Type B pancreatic cell (in vitro differentiated cells): ENCODE results near the gene IRGC. TPM values are rescaled to one million over a fixed set of nuclear protein-coding genes. Genes with fewer than 3 reads are reported as not detected.

Experiments
- DNase-seq: peaks from one replicate; pipeline ENCODE4 v3.0.0; 2021; ENCODE audit warnings: mixed read lengths; ENCODE audit not compliant: unreplicated experiment; ENCODE audit errors: extremely low spot score
- H3K27ac Mint-ChIP-seq: 2 replicates; pipeline ENCODE4 v1.8.0; 2021; ENCODE audit warnings: mild to moderate bottlenecking, mixed read lengths
- H3K27me3 Mint-ChIP-seq: 2 replicates; pipeline ENCODE4 v1.8.0; 2021; ENCODE audit warnings: mixed read lengths
- H3K36me3 Mint-ChIP-seq: 2 replicates; pipeline ENCODE4 v1.8.0; 2021; ENCODE audit warnings: mixed read lengths
- H3K4me1 Mint-ChIP-seq: one replicate; pipeline ENCODE4 v1.8.0; 2021; ENCODE audit warnings: mixed read lengths; ENCODE audit not compliant: unreplicated experiment
- H3K4me3 Mint-ChIP-seq: 2 replicates; pipeline ENCODE4 v1.8.0; 2021; ENCODE audit warnings: mild to moderate bottlenecking, mixed read lengths
- H3K9me3 Mint-ChIP-seq: 2 replicates; pipeline ENCODE4 v1.8.0; 2021; ENCODE audit warnings: mixed read lengths
- total RNA-seq: library from RNA; stranded (reverse); gene quantifications from 2 replicates; pipeline ENCODE4 v1.2.1, GENCODE V29; 2021; ENCODE audit warnings: low replicate concordance
- TF ChIP-seq, protein P1 (sequence below): fragments of 200-600 bp; sonication (generic); conservative IDR thresholded peaks from 2 replicates; pipeline ENCODE4 v1.5.0; 2021; ENCODE audit warnings: antibody characterized with exemption, mild to moderate bottlenecking

The IRGC gene
- total RNA-seq, 1 donor from 2014 or later: not detected

GRCh38 chr19:43692385-43692784 lies 23.5 kb upstream of the IRGC start:
- Mint-ChIP-seq H3K4me1 (peaks cover under 1% of the 10 kb centered on the region), H3K27me3 (peaks cover 26% of the 10 kb centered on the region), H3K27ac (no peak overlapping the region), H3K36me3 (no peaks in the 10 kb centered on the region), H3K9me3 (no peaks in the 10 kb centered on the region), H3K4me3 (no peak overlapping the region)
- TF ChIP-seq, protein P1, sequence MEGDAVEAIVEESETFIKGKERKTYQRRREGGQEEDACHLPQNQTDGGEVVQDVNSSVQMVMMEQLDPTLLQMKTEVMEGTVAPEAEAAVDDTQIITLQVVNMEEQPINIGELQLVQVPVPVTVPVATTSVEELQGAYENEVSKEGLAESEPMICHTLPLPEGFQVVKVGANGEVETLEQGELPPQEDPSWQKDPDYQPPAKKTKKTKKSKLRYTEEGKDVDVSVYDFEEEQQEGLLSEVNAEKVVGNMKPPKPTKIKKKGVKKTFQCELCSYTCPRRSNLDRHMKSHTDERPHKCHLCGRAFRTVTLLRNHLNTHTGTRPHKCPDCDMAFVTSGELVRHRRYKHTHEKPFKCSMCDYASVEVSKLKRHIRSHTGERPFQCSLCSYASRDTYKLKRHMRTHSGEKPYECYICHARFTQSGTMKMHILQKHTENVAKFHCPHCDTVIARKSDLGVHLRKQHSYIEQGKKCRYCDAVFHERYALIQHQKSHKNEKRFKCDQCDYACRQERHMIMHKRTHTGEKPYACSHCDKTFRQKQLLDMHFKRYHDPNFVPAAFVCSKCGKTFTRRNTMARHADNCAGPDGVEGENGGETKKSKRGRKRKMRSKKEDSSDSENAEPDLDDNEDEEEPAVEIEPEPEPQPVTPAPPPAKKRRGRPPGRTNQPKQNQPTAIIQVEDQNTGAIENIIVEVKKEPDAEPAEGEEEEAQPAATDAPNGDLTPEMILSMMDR: no peak
- DNase-seq: no peak

DNA sequence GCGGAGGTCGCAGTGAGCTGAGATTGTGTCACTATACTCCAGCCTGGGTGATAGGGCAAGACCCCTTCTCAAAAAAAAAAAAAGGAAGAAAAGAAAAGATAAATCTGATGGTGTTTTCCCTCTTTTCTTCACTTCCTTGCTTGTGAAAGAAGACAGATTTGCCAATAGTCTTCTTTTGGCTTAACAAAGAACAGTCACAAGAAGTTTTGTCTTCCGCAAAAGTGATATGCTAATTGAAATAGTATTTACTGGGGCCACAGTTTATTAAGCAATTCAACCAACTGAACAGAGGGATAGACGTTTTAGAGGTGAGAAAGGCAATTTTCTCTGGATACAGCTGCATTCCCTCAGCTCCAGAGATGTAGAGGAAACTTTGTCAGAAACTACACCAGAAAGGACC lies 23.0 kb upstream of the IRGC start:
- Mint-ChIP-seq H3K4me1 (no peaks in the 10 kb centered on the region), H3K27me3 (peaks cover 31% of the 10 kb centered on the region), H3K4me3 (no peak overlapping the region), H3K27ac (no peak overlapping the region), H3K36me3 (no peaks in the 10 kb centered on the region), H3K9me3 (no peaks in the 10 kb centered on the region)
- TF ChIP-seq, protein P1: no peak
- DNase-seq: no peak

DNA sequence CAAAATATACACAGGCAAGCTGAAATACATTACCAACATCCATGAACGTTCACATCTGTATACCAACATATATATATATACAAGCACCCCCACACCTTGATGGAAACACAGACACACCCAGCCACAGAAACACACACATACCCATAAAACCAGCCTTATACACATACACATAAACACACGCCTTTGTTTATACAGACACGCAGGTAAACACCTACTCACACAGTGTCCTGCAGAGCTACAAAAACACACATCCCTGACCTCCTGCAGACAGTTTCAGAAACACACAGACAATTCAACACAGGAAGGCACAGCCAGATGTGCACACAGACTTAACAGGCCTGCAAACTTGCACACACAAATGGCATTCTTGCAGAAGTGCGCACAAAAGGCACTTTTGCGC lies 21.3 kb upstream of the IRGC start:
- no peaks in the 10 kb centered on the region for H3K9me3 Mint-ChIP-seq
- DNase-seq: no peak
- H3K4me1 Mint-ChIP-seq: no peaks in the 10 kb centered on the region
- H3K27me3 Mint-ChIP-seq: peaks cover 38% of the 10 kb centered on the region
- H3K4me3 Mint-ChIP-seq: no peak overlapping the region
- H3K36me3 Mint-ChIP-seq: no peaks in the 10 kb centered on the region
- no peak overlapping the region for H3K27ac Mint-ChIP-seq
- TF ChIP-seq, protein P1: no peak

DNA sequence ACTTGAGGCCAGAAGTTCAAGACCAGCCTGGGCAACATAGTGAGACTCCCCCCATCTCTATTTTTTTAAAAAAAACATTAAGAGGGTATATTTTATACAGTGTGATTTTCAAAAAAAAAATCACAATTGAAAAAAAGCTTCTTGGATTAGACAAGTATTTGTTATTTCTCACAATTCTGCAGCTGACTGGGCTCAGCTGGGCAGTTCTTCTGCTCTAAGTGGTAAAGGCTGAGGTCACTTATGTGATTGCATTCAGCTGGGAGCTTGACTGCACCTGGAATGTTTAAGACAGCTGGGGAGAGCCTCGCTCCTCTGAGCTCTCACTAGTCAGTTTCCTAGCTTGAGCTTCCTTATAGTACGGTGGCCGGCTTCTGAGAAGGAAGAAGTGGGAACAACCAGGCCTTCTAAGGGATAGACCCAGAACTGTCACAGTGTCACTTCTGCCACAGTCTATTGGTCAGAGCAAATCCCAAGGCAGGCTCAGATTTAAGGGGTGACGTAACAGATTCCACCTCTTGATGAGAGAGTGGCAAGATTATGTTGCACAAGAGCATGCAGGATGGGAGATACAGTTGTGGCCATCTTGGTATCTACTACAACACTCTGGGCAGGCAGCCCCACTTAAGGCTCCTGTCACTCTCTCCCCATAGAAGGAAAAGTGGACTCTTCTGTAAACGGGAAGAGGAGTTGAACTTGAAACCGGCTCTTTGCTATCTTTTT lies 19.7 kb upstream of the IRGC start:
- H3K36me3 Mint-ChIP-seq: no peaks in the 10 kb centered on the region
- no peaks in the 10 kb centered on the region for H3K9me3 Mint-ChIP-seq
- no peak overlapping the region for H3K27ac Mint-ChIP-seq
- H3K27me3 Mint-ChIP-seq: peaks cover 49% of the 10 kb centered on the region
- no peak for DNase-seq
- peaks cover 11% of the 10 kb centered on the region for H3K4me1 Mint-ChIP-seq
- no peak overlapping the region for H3K4me3 Mint-ChIP-seq
- TF ChIP-seq, protein P1: no peak

GRCh38 chr19:43697295-43697694 lies 18.6 kb upstream of the IRGC start:
- TF ChIP-seq, protein P1: no peak
- no peak for DNase-seq
- Mint-ChIP-seq H3K9me3 (no peaks in the 10 kb centered on the region), H3K27me3 (peaks cover 51% of the 10 kb centered on the region), H3K27ac (no peak overlapping the region), H3K36me3 (no peaks in the 10 kb centered on the region), H3K4me1 (peaks cover 17% of the 10 kb centered on the region), H3K4me3 (no peak overlapping the region)
